GM12891 (cell line): Measurements from ENCODE around the gene RNPEP.
"Not testable (repeated sequence)": the region's sequence is repeated elsewhere in the genome, so short reads cannot be mapped to it uniquely, and the experiment has no call there.

Experiments used
- DNase-seq: peaks from one replicate; pipeline ENCODE4 v3.0.0; 2011; ENCODE audit warnings: low spot score; ENCODE audit not compliant: insufficient read length
- FAIRE-seq: peaks from 2 replicates; lab custom pipeline; 2011; peaks lifted over from hg19 to GRCh38; lab: Jason Lieb, UNC
- PAX5 ChIP-seq: IDR thresholded peaks from 2 replicates; pipeline ENCODE4 v1.6.1; 2011; ENCODE audit warnings: low read length, moderate library complexity, mild to moderate bottlenecking; ENCODE audit not compliant: insufficient read depth, severe bottlenecking
- POLR2A ChIP-seq: IDR thresholded peaks from 2 replicates; pipeline ENCODE4 v1.6.1; 2011; ENCODE audit warnings: low read depth, low read length, control low read depth
- POLR2AphosphoS5 ChIP-seq: IDR thresholded peaks from 2 replicates; pipeline ENCODE4 v1.6.1; 2011; ENCODE audit warnings: low read depth, low read length, control low read depth
- POU2F2 ChIP-seq: IDR thresholded peaks from 2 replicates; pipeline ENCODE4 v1.6.1; 2011; ENCODE audit warnings: low read depth, mild to moderate bottlenecking, control low read depth, low read length, moderate library complexity
- SPI1 ChIP-seq: IDR thresholded peaks from 2 replicates; pipeline ENCODE4 v1.6.1; 2011; ENCODE audit warnings: low read depth, low read length, control low read depth
- TAF1 ChIP-seq: IDR thresholded peaks from 2 replicates; pipeline ENCODE4 v1.6.1; 2011; ENCODE audit warnings: low read depth, low read length, control low read depth

The RNPEP gene

GRCh38 chr1:202016022-202016810 is 33.8 kb downstream of the RNPEP start:
- FAIRE-seq, result no peak
- DNase-seq, result no peak
- no peak for TF ChIP-seq PAX5
- no peak for TF ChIP-seq SPI1
- TF ChIP-seq POU2F2, result no peak
- no peak for TF ChIP-seq TAF1
- TF ChIP-seq POLR2AphosphoS5, result no peak

GRCh38 chr1:202016811-202017748 is 34.6 kb downstream of the RNPEP start:
- no peak for TF ChIP-seq POU2F2
- no peak for TF ChIP-seq TAF1
- no peak for TF ChIP-seq PAX5
- no peak for TF ChIP-seq POLR2A
- TF ChIP-seq SPI1, result no peak
- TF ChIP-seq POLR2AphosphoS5, result no peak
- FAIRE-seq (no peak), DNase-seq (no peak)

GRCh38 chr1:202017749-202018467 is 35.5 kb downstream of the RNPEP start:
- TF ChIP-seq POLR2AphosphoS5, result no peak
- TF ChIP-seq SPI1, result no peak
- TF ChIP-seq POLR2A, result no peak
- TF ChIP-seq PAX5, result no peak
- no peak for TF ChIP-seq POU2F2
- TF ChIP-seq TAF1, result no peak
- no peak for FAIRE-seq
- no peak for DNase-seq

- FAIRE-seq (no peak), DNase-seq (no peak)
- TF ChIP-seq POU2F2, result no peak
- TF ChIP-seq SPI1, result no peak
- no peak for TF ChIP-seq PAX5
- TF ChIP-seq POLR2A, result no peak
- TF ChIP-seq TAF1, result no peak
- TF ChIP-seq POLR2AphosphoS5, result no peak
Measured at GRCh38 chr1:202018468-202019234, 36.2 kb downstream of the RNPEP start.

GRCh38 chr1:202019235-202019558 is 36.7 kb downstream of the RNPEP start:
- FAIRE-seq, DNase-seq: not testable (repeated sequence)

- no peak for FAIRE-seq
- DNase-seq, result no peak
- TF ChIP-seq POLR2A, result no peak
- no peak for TF ChIP-seq PAX5
- no peak for TF ChIP-seq SPI1
- TF ChIP-seq POU2F2, result no peak
- TF ChIP-seq POLR2AphosphoS5, result no peak
- no peak for TF ChIP-seq TAF1
Measured at GRCh38 chr1:202023001-202023433, 40.6 kb downstream of the RNPEP start.

GRCh38 chr1:202029171-202029665 is 46.8 kb downstream of the RNPEP start:
- TF ChIP-seq TAF1 (no peak), PAX5 (no peak), POLR2A (no peak), POU2F2 (no peak), SPI1 (no peak), POLR2AphosphoS5 (no peak)
- no peak for FAIRE-seq
- DNase-seq, result no peak

- TF ChIP-seq SPI1 (no peak), PAX5 (no peak), TAF1 (no peak), POLR2A (no peak), POLR2AphosphoS5 (no peak), POU2F2 (no peak)
- FAIRE-seq (no peak), DNase-seq (no peak)
Measured at GRCh38 chr1:202029727-202030126, 47.3 kb downstream of the RNPEP start.
